ENCODE data around the gene RPS25. TPM values are rescaled to one million over a fixed set of nuclear protein-coding genes. Genes with fewer than 3 reads are reported as not detected.
"Not testable (repeated sequence)": the region's sequence is repeated elsewhere in the genome, so short reads cannot be mapped to it uniquely, and the experiment has no call there.

Gene RPS25
- total RNA-seq, 1 experiment from 2014 or later = 1,450 TPM

GRCh38 chr11:119041821-119042514, 23.8 kb upstream of the RPS25 start:
- no peak overlapping the region for H3K9ac ChIP-seq (ENCODE audit: extremely low read depth, insufficient read length, low read length)
- H3K14ac ChIP-seq (ENCODE audit: insufficient read depth, low read length) = no peak overlapping the region
- H3K36me3 Mint-ChIP-seq (ENCODE audit: insufficient read depth in 1 of 3, low read depth in 3 of 3) = peaks cover 15 to 28% (median 21%) of the 10 kb centered on the region in 3 experiments; a peak in 6 of 7 replicates
- no peak overlapping the region for H4K5ac ChIP-seq (ENCODE audit: insufficient read length, low read depth, low read length)
- no peaks in the 10 kb centered on the region for H3K27me3 Mint-ChIP-seq (ENCODE audit: low read depth)
- no peak overlapping the region for H2BK20ac ChIP-seq (ENCODE audit: low read depth, low read length, poor library complexity, severe bottlenecking)
- no peak overlapping the region for H2BK15ac ChIP-seq (ENCODE audit: low read depth, low read length)
- H2AK5ac ChIP-seq (ENCODE audit: insufficient read length, low read length) = no peak overlapping the region
- H4K8ac ChIP-seq (replicated peaks; ENCODE audit: insufficient read length, low read depth, low read length) = no peak overlapping the region
- peaks cover 16 to 27% of the 10 kb centered on the region in 2 experiments for H3K4me1 Mint-ChIP-seq
- H3K27me3 ChIP-seq (ENCODE audit: insufficient read depth, low read length) = no peaks in the 10 kb centered on the region
- H3K4me2 ChIP-seq (ENCODE audit: insufficient read depth, insufficient read length, low read length) = no peak overlapping the region
- H2BK12ac ChIP-seq (ENCODE audit: insufficient read length, low read depth, low read length) = no peak overlapping the region
- H4K91ac ChIP-seq (ENCODE audit: insufficient read length, low read depth, low read length) = no peak overlapping the region
- no peak overlapping the region for H3T11ph ChIP-seq (ENCODE audit: low read length)
- H3K27ac Mint-ChIP-seq = peak overlapping the region in 2 of 3 experiments; percentile 34 to 64; a peak in 3 of 7 replicates
- no peaks in the 10 kb centered on the region for H3K23me2 ChIP-seq (ENCODE audit: insufficient read length, low read depth, low read length, poor library complexity, severe bottlenecking)
- no peak overlapping the region for H2BK120ac ChIP-seq (ENCODE audit: low read depth, low read length, poor library complexity, severe bottlenecking)
- TF ChIP-seq, protein P1, sequence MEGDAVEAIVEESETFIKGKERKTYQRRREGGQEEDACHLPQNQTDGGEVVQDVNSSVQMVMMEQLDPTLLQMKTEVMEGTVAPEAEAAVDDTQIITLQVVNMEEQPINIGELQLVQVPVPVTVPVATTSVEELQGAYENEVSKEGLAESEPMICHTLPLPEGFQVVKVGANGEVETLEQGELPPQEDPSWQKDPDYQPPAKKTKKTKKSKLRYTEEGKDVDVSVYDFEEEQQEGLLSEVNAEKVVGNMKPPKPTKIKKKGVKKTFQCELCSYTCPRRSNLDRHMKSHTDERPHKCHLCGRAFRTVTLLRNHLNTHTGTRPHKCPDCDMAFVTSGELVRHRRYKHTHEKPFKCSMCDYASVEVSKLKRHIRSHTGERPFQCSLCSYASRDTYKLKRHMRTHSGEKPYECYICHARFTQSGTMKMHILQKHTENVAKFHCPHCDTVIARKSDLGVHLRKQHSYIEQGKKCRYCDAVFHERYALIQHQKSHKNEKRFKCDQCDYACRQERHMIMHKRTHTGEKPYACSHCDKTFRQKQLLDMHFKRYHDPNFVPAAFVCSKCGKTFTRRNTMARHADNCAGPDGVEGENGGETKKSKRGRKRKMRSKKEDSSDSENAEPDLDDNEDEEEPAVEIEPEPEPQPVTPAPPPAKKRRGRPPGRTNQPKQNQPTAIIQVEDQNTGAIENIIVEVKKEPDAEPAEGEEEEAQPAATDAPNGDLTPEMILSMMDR (conservative IDR thresholded peaks at IDR 0.05) = no peak
- H3K4ac ChIP-seq (ENCODE audit: low read depth, low read length) = no peak overlapping the region
- no peaks in the 10 kb centered on the region for H3K9me3 Mint-ChIP-seq
- H3K9me3 ChIP-seq (ENCODE audit: control insufficient read depth, low read depth, low read length) = no peaks in the 10 kb centered on the region
- DNase-seq = no peak
- no peak overlapping the region for H3K56ac ChIP-seq (ENCODE audit: insufficient read length, low read depth, low read length)
- H4K20me1 ChIP-seq (ENCODE audit: control insufficient read depth, insufficient read depth, insufficient read length) = no peaks in the 10 kb centered on the region
- no peak overlapping the region for H3K27ac ChIP-seq (ENCODE audit: insufficient read length, low read depth, low read length)
- no peak overlapping the region for H2BK5ac ChIP-seq (ENCODE audit: insufficient read length, low read length)
- H3K79me1 ChIP-seq (ENCODE audit: insufficient read depth, low read depth, low read length, poor library complexity, severe bottlenecking) = no peaks in the 10 kb centered on the region
- no peaks in the 10 kb centered on the region for H3K4me1 ChIP-seq (ENCODE audit: insufficient read depth, low read length)
- no peak overlapping the region for H3K23ac ChIP-seq (ENCODE audit: insufficient read length, low read depth, low read length)
- no peak overlapping the region for H3K18ac ChIP-seq (ENCODE audit: insufficient read length, low read depth, low read length)
- H2AFZ ChIP-seq (ENCODE audit: low read length) = no peak overlapping the region
- H3K4me3 Mint-ChIP-seq = no peak overlapping the region; a peak in 1 of 5 replicates
- WGBS (ENCODE audit: extremely low coverage, insufficient read length, low lambda C conversion rate) = no CpG with 5 or more reads among the region's 4 CpGs
- H3K79me2 ChIP-seq (ENCODE audit: insufficient read depth, low read length) = no peaks in the 10 kb centered on the region

- H3K4me1 ChIP-seq (ENCODE audit: insufficient read depth, low read length); H3K9ac ChIP-seq (ENCODE audit: extremely low read depth, insufficient read length, low read length); H3K79me1 ChIP-seq (ENCODE audit: insufficient read depth, low read depth, low read length, poor library complexity, severe bottlenecking); H3K9me3 ChIP-seq (ENCODE audit: control insufficient read depth, low read depth, low read length); H3T11ph ChIP-seq (ENCODE audit: low read length); H3K36me3 Mint-ChIP-seq (ENCODE audit: insufficient read depth in 1 of 3, low read depth in 3 of 3); H4K5ac ChIP-seq (ENCODE audit: insufficient read length, low read depth, low read length); H3K4ac ChIP-seq (ENCODE audit: low read depth, low read length); DNase-seq; H3K14ac ChIP-seq (ENCODE audit: insufficient read depth, low read length); H2BK120ac ChIP-seq (ENCODE audit: low read depth, low read length, poor library complexity, severe bottlenecking); H3K4me2 ChIP-seq (ENCODE audit: insufficient read depth, insufficient read length, low read length); H2BK5ac ChIP-seq (ENCODE audit: insufficient read length, low read length); H3K79me2 ChIP-seq (ENCODE audit: insufficient read depth, low read length); H3K18ac ChIP-seq (ENCODE audit: insufficient read length, low read depth, low read length); H2BK12ac ChIP-seq (ENCODE audit: insufficient read length, low read depth, low read length); H3K4me3 Mint-ChIP-seq; H4K91ac ChIP-seq (ENCODE audit: insufficient read length, low read depth, low read length); H2AK5ac ChIP-seq (ENCODE audit: insufficient read length, low read length); H2BK15ac ChIP-seq (ENCODE audit: low read depth, low read length); H3K23me2 ChIP-seq (ENCODE audit: insufficient read length, low read depth, low read length, poor library complexity, severe bottlenecking); H3K56ac ChIP-seq (ENCODE audit: insufficient read length, low read depth, low read length); H2BK20ac ChIP-seq (ENCODE audit: low read depth, low read length, poor library complexity, severe bottlenecking); H4K20me1 ChIP-seq (ENCODE audit: control insufficient read depth, insufficient read depth, insufficient read length); H3K27me3 Mint-ChIP-seq (ENCODE audit: low read depth); H4K8ac ChIP-seq (replicated peaks; ENCODE audit: insufficient read length, low read depth, low read length); H3K23ac ChIP-seq (ENCODE audit: insufficient read length, low read depth, low read length); H3K9me3 Mint-ChIP-seq; H2AFZ ChIP-seq (ENCODE audit: low read length); H3K27ac ChIP-seq (ENCODE audit: insufficient read length, low read depth, low read length); H3K27me3 ChIP-seq (ENCODE audit: insufficient read depth, low read length): not testable (repeated sequence)
- H3K4me1 Mint-ChIP-seq = peaks cover 14 to 15% of the 10 kb centered on the region in 2 experiments
- WGBS (ENCODE audit: extremely low coverage, insufficient read length, low lambda C conversion rate) = no CpG with 5 or more reads among the region's 11 CpGs
- peak overlapping the region in 1 of 3 experiments; percentile 50; a peak in 2 of 7 replicates for H3K27ac Mint-ChIP-seq
Observed at GRCh38 chr11:119039471-119039870, 21.3 kb upstream of the RPS25 start.
